Mesenteric fat pad (tissue), 1 donor: Measurements from ENCODE around the gene ABHD14A. TPM values are rescaled to one million over a fixed set of nuclear protein-coding genes. Genes with fewer than 3 reads are reported as not detected.

Source experiments
- DNase-seq: peaks from one replicate; pipeline ENCODE4 v3.0.0-alpha.2; 2020; ENCODE audit warnings: low spot score
- total RNA-seq: library from RNA; stranded (reverse); fragmentation: NEBNext Ultra II Directional; extraction: Animal tissue kit (Norgen Biotek cat#: 25700); gene quantifications from one replicate; pipeline ENCODE4 v1.2.1, GENCODE V29; 2021
- donor health status: DM: yes; HTN: yes; CAD: no.

The ABHD14A gene
- total RNA-seq, 1 donor from 2014 or later: 17.7 TPM

- no peak for DNase-seq
These were observed 40.8 kb downstream of the ABHD14A start for GRCh38 chr3:52015438-52016228.

GRCh38 chr3:52017586-52017985 lies 42.7 kb downstream of the ABHD14A start:
- no peak for DNase-seq

DNA sequence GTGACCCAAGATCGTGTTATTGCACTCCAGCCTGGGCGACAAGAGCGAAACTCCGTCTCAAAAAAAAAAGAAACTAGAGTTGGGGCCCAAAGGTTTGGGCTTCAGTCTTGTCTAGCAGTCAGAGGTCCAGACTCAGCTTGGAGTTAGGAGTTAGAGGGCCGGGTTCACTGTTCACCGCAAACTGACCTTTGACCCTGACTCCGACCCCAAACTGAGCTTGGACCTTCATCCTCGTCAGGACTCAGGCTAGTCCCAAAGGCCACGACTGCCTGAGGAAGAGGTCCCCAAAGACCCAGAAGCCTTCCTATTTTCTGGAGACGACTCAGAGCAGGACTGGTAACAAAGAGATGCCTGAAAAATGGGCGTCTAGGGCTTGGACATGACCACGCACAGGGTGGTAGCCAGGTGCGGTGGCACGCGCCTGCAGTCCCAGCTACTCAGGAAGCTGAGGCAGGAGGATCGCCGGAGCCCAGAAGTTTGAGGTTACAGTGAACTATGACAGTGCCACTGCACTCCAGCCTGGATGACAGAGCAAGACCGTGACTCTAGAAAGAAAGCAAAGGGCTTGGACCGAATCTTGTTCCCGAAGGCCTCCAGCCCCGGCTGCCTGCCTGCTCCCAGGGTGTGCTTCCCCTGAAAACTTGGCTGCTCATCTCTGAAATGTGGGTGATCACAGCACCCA lies 43.6 kb downstream of the ABHD14A start:
- no peak for DNase-seq

GRCh38 chr3:52019352-52020080 lies 44.7 kb downstream of the ABHD14A start:
- DNase-seq: no peak

DNA sequence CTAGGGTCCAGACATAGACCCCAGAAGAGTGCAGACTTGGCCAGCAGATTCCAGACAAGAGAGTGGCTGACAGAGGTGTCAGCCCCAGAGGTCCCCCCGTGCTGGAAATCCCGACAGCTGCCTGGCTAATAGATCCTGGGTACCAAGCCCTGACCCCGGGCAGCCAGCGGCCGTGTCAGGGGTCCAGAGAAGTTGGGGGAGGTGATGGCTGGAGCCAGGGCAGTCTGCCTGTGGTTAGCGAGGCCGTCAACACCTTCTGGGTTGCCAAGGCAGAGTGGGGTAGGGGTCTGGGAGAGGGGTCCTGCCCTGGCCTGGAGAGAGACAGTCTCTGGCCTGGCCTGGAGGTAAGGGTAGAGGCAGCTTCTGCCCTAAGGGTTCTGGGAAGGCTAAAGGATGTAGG lies 45.9 kb downstream of the ABHD14A start:
- no peak for DNase-seq

- DNase-seq: no peak
These were observed 46.8 kb downstream of the ABHD14A start for GRCh38 chr3:52021489-52022268.

DNA sequence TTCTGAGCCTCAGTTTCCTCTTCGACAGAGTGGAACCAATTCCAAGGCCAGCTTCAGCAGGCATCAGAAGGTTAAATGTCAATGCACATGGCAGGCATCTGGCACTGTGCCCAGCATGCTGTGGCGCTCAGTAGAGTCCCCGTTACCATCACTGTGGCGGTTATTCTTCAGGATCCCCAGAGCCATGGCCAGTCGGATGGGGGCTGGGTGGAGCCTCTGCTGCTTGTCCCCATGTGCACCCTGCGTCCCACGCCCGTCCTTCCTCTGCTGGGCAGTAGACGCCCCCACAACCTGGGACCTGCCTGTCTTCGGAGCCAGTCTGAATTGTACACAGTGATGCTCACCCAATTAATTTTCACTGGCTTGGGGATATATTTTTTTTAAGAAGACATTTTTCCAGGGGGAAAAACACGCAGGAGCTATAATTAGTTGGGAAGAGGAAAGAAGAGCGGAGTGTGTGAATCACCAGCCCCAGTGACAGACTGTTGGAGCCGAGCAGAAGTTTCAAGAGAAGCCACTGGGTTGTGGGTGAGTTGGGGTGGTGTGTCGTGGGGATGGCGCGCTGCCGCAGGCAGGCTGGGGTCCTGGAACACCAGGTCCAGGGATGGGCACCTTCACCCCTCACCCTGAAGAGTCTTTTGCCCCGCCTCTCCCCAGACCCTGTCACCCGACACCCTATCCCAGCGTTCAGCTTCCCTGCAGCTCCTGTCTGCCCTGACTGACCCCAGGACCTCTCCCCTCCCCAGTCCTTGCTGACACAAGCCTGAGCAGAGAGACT lies 47.6 kb downstream of the ABHD14A start:
- DNase-seq: no peak

DNA sequence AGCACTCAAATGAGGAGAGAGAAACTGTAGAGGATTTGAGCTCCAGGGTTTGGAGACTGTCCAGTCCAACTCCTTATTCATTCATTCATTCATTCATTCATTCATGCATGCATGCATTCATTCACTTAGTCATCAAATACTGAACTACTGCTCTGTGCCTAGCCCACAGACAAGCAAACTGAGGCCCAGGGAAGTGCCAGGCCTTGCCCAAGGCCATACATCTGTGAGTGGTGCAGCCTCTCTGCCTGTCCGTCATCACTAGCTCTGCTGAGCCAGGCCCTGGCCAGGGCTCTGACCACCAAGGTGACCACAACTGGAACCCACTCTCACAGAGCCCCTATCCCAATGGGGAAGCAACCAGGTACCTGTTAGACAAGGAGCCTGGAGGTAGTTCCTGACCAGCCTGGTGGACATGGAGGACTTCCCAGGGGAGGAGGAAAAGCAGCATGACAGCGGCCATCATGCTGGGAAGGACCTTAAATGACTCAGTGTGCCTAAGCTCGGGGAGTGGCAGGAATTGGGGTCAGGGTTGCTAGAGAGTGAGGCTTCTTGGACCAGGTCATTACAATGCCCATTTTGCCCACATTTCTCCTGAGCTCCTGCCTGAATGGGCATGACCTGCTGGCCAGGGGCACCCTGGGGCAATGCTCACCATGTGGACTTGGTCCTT lies 48.4 kb downstream of the ABHD14A start:
- DNase-seq: no peak

GRCh38 chr3:52023860-52024764 lies 49.2 kb downstream of the ABHD14A start:
- no peak for DNase-seq

- no peak for DNase-seq
These were observed 50.0 kb downstream of the ABHD14A start for GRCh38 chr3:52024765-52025452.

DNA sequence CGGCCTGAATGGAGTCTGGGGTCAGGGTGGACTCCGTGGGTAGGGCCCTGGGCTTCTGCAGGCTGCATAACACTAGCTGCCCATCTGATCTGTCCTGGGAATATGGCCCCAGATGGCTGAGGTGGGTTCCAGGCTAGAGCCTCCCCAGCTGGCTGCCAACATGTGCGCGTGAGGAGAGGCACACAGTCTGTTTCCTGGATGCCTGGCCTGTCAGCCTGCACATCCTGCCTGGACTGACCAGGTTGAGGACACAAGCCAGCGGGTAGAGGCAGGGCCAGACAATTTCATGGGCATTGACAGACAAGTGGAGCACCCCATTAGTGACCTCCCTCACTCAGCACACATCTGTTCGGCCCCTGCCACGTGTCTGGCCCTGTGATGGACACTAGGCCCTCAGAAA lies 50.6 kb downstream of the ABHD14A start:
- DNase-seq: no peak

- DNase-seq: no peak
These were observed 51.2 kb downstream of the ABHD14A start for GRCh38 chr3:52026041-52026440.

GRCh38 chr3:52028572-52028971 lies 53.7 kb downstream of the ABHD14A start:
- no peak for DNase-seq

DNA sequence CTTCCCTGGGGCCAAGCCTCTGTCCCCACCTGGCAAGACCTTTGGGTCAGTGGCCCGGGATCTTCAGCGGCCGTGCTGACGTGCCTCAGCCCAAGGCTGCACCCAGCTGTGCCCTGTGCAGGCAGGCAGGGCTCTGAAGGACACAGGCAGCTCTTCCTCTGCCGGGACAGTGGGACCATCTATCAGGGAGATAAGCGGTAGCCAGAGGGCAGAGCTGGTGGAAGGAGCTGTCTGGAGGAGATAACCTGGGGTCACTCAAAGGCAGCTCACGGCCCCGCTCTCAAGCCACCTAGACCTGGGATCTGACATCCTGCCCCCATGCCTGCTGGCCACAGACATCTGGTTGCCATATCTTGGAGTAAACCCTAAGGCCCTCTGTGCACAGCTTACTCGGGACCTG lies 54.2 kb downstream of the ABHD14A start:
- DNase-seq: no peak

DNA sequence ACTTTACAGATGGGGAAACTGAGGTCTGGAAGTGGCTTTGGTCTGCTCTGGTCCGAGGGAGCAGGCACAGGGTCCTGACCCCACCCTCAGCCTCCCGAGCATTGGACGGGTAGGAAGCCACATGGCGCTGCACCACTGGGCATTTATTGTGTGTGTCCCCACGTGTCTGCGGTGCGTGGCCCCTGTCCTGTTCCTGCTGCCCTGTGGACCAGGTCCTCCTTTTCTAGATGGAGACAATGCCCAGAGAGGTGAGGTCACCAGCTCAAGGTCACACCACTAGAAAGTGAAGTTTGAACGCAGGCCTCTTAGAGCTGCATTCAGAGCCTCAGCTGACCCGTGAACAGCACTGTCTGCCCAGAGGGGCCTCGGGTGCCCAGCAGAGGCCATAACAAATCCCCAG lies 54.7 kb downstream of the ABHD14A start:
- DNase-seq: no peak
